ENCODE results near the gene TSHZ2.

DNA sequence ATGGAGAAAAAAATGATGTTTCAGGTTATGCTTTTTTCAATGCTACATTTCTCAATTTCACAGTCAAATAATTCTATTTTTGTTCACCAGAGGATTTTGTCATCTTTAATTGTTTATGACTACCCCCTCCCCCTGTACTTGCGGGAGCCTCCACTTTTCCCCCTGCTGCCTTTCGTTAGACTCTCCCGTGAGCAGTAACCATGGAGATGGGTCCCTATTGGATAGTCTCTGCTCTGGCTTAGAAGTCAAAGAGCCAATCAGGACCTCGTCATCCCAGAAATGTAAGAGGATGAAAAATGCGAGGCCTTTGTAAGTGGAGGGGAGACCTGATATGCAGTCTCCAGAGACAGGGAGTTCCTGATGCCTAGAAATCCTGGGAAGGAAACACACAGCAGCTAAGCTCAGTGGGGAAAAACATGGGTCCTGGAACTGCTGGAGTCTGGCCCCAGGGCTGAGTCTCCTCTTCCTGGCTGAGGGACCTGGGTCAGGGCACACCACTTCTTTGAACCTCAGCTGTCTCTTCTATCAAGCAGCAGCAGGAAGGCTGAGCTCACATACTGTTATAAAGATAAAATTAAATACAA is 298.7 kb downstream of the TSHZ2 start:
- TF ChIP-seq, protein P1, sequence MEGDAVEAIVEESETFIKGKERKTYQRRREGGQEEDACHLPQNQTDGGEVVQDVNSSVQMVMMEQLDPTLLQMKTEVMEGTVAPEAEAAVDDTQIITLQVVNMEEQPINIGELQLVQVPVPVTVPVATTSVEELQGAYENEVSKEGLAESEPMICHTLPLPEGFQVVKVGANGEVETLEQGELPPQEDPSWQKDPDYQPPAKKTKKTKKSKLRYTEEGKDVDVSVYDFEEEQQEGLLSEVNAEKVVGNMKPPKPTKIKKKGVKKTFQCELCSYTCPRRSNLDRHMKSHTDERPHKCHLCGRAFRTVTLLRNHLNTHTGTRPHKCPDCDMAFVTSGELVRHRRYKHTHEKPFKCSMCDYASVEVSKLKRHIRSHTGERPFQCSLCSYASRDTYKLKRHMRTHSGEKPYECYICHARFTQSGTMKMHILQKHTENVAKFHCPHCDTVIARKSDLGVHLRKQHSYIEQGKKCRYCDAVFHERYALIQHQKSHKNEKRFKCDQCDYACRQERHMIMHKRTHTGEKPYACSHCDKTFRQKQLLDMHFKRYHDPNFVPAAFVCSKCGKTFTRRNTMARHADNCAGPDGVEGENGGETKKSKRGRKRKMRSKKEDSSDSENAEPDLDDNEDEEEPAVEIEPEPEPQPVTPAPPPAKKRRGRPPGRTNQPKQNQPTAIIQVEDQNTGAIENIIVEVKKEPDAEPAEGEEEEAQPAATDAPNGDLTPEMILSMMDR (IDR thresholded peaks at IDR 0.05; ENCODE audit: insufficient read depth, low read depth, low read length) = no peak
- no peak for TF ChIP-seq EZH2 (IDR thresholded peaks at IDR 0.05; ENCODE audit: insufficient read depth, low read length)

Data from astrocyte (in vitro differentiated cells and primary cell).